SK-N-SH (cell line): ENCODE measurements around the gene TNPO2. TPM values are rescaled to one million over a fixed set of nuclear protein-coding genes. Genes with fewer than 3 reads are reported as not detected.
A peak's percentile ranks its signal among the peaks of the same experiment; 100 is the strongest.

Experiments used
- CTCF ChIA-PET: fragments of 300-600, 350-600 bp; formaldehyde crosslinking; extraction: SDS; loops from one replicate; lab custom pipeline; 2021; lab: Yijun Ruan, JAX
- POLR2A ChIA-PET: fragments of 350-600 bp; sonication (Branson Sonifier 250); formaldehyde crosslinking; extraction: SDS; loops from one replicate; lab custom pipeline; 2020; ENCODE audit warnings: antibody characterized with exemption, inconsistent platforms; lab: Yijun Ruan, JAX
- DNase-seq: peaks from one replicate; pipeline ENCODE4 v3.0.0; 2012
- H2AFZ ChIP-seq: fragments of 200-600 bp; sonication (generic); 2 replicates; pipeline ENCODE4 v1.8.1; 2016; ENCODE audit warnings: antibody characterized with exemption, mild to moderate bottlenecking, low read depth
- H3F3A ChIP-seq: fragments of 200-600 bp; sonication (generic); replicated peaks from 2 replicates; pipeline ENCODE3; 2016; ENCODE audit warnings: antibody characterized with exemption, mild to moderate bottlenecking; ENCODE audit not compliant: insufficient read depth
- H3K27ac ChIP-seq, 2 experiments: fragments of 200-500 bp in 1 of 2; fragments of 200-600 bp in 1 of 2; sonication (Bioruptor generic) in 1 of 2; sonication (generic), shearing (Covaris generic) in 1 of 2; 2 replicates each; pipeline versions ENCODE4 v1.5.1 to v1.6.1; 2014 to 2016; ENCODE audit warnings: low read depth in 2 of 2, inconsistent platforms in 1 of 2, low read length in 1 of 2, mild to moderate bottlenecking in 1 of 2, mixed read lengths in 1 of 2
- H3K27me3 ChIP-seq: fragments of 200-600 bp; sonication (generic), shearing (Covaris generic); 2 replicates; pipeline ENCODE4 v1.6.1; 2016; ENCODE audit warnings: mixed run types; ENCODE audit not compliant: insufficient read depth
- H3K36me3 ChIP-seq, 2 experiments: fragments of 200-500 bp in 1 of 2; fragments of 200-600 bp in 1 of 2; sonication (Bioruptor generic) in 1 of 2; sonication (generic) in 1 of 2; replicated peaks in 1 of 2; 2 replicates each; pipeline versions ENCODE3 to v1.5.1; 2014 to 2016; ENCODE audit warnings: low read length in 1 of 2, mild to moderate bottlenecking in 1 of 2; ENCODE audit not compliant: insufficient read depth in 2 of 2, control insufficient read depth in 1 of 2
- H3K4me1 ChIP-seq, 2 experiments: fragments of 200-500 bp in 1 of 2; fragments of 200-600 bp in 1 of 2; sonication (Bioruptor generic) in 1 of 2; sonication (generic), shearing (Covaris generic) in 1 of 2; 2 replicates each; pipeline versions ENCODE4 v1.5.1 to v1.6.1; 2014 to 2016; ENCODE audit warnings: low read depth in 1 of 2, low read length in 1 of 2, mixed run types in 1 of 2; ENCODE audit not compliant: insufficient read depth in 2 of 2, control insufficient read depth in 1 of 2
- H3K4me2 ChIP-seq: fragments of 200-600 bp; sonication (generic), shearing (Covaris generic); 2 replicates; pipeline ENCODE4 v1.6.1; 2017; ENCODE audit warnings: mixed run types
- H3K4me3 ChIP-seq, 2 experiments: fragments of 200-500 bp in 1 of 2; fragments of 200-600 bp in 1 of 2; sonication (Bioruptor generic) in 1 of 2; sonication (generic), shearing (Covaris generic) in 1 of 2; 2 replicates each; pipeline versions ENCODE4 v1.5.1 to v1.8.1; 2014 to 2016; ENCODE audit warnings: low read depth in 2 of 2, inconsistent platforms in 1 of 2, low read length in 1 of 2, mild to moderate bottlenecking in 1 of 2, mixed read lengths in 1 of 2, moderate library complexity in 1 of 2
- H3K79me2 ChIP-seq: fragments of 200-600 bp; sonication (generic); 2 replicates; pipeline ENCODE4 v1.8.1; 2017; ENCODE audit warnings: mild to moderate bottlenecking; ENCODE audit not compliant: insufficient read depth
- H3K9ac ChIP-seq: fragments of 200-600 bp; sonication (generic); 2 replicates; pipeline ENCODE4 v1.6.1; 2017; ENCODE audit warnings: mixed run types
- H3K9me2 ChIP-seq: fragments of 200-600 bp; sonication (generic); 2 replicates; pipeline ENCODE4 v1.6.1; 2017; ENCODE audit warnings: mixed run types
- H3K9me3 ChIP-seq: fragments of 200-600 bp; sonication (generic); 2 replicates; pipeline ENCODE4 v1.6.1; 2017; ENCODE audit warnings: mixed run types, mild to moderate bottlenecking, moderate library complexity
- H4K20me1 ChIP-seq: fragments of 200-600 bp; sonication (generic); 2 replicates; pipeline ENCODE4 v1.6.1; 2017; ENCODE audit warnings: mild to moderate bottlenecking, mixed run types; ENCODE audit not compliant: insufficient read depth
- FOSL2 ChIP-seq: IDR thresholded peaks from 2 replicates; pipeline ENCODE4 v1.4.0; 2012; ENCODE audit warnings: low read depth, mild to moderate bottlenecking, moderate library complexity, borderline replicate concordance
- IRF3 ChIP-seq: fragments of 150-350 bp; IDR thresholded peaks from 2 replicates; pipeline ENCODE4 v1.6.1; 2016; ENCODE audit warnings: mild to moderate bottlenecking, low read depth, low read length
- JUND ChIP-seq: IDR thresholded peaks from 2 replicates; pipeline ENCODE4 v1.4.0; 2012
- MEF2A ChIP-seq: IDR thresholded peaks from 2 replicates; pipeline ENCODE4 v1.4.0; 2012; ENCODE audit warnings: low read depth, borderline replicate concordance
- MXI1 ChIP-seq: IDR thresholded peaks from 2 replicates; pipeline ENCODE4 v1.6.1; 2012; ENCODE audit warnings: mild to moderate bottlenecking, low read depth, low read length, improper control_type of control experiment
- NRF1 ChIP-seq: IDR thresholded peaks from 2 replicates; pipeline ENCODE4 v1.6.1; 2012; ENCODE audit warnings: low read depth, mild to moderate bottlenecking, low read length
- PBX3 ChIP-seq: IDR thresholded peaks from 2 replicates; pipeline ENCODE4; 2012
- SMC3 ChIP-seq: IDR thresholded peaks from 2 replicates; pipeline ENCODE4 v1.6.1; 2012; ENCODE audit warnings: low read depth, low read length, improper control_type of control experiment
- TAF1 ChIP-seq: IDR thresholded peaks from 2 replicates; pipeline ENCODE4 v1.6.1; 2012; ENCODE audit warnings: low read depth, mild to moderate bottlenecking, low read length, moderate library complexity, borderline replicate concordance
- USF1 ChIP-seq: IDR thresholded peaks from 2 replicates; pipeline ENCODE4 v1.4.0; 2012; ENCODE audit warnings: low read depth, borderline replicate concordance
- WGBS: methylation state at CpG from one replicate; pipeline ENCODE4 v1.1.6; 2017; ENCODE audit warnings: low lambda C conversion rate; 5-methylcytosine and 5-hydroxymethylcytosine counted together
- polyA plus RNA-seq, 3 experiments: library from polyadenylated mRNA; depleted of rRNA; stranded (reverse); fragments of >200 nt; gene quantifications; 2 replicates each; pipeline ENCODE4 v1.2.3, GENCODE V29; 2012

TNPO2 gene
- polyA plus RNA-seq, 1 of the 3 experiments (the other 2 are of a cell fraction): 82.4 TPM

- peak overlapping the region; percentile 89 for H3K27ac ChIP-seq
- H3K4me3 ChIP-seq: peak overlapping the region; percentile 63 to 85
- peaks cover 8% of the 10 kb centered on the region for H3F3A ChIP-seq
- peak overlapping the region; percentile 95 for H3K9ac ChIP-seq
- peaks cover 74% of the 10 kb centered on the region for H3K79me2 ChIP-seq
- peak overlapping the region; percentile 99 for H3K4me2 ChIP-seq
- WGBS: 6% methylated on average over 28 of the region's 59 CpGs
- no peak for TF ChIP-seq JUND
- no peak for TF ChIP-seq TAF1
- TF ChIP-seq IRF3: no peak
- no peak for TF ChIP-seq SMC3
- TF ChIP-seq PBX3: no peak
- 0 out of 2 replicates have a peak, but pooled peaks have one; percentile 29 for TF ChIP-seq MXI1
- TF ChIP-seq NRF1: 0 out of 2 replicates have a peak, but pooled peaks have one; percentile 12
- DNase-seq: peak; percentile 62
- H3K9me3 ChIP-seq: no peaks in the 10 kb centered on the region
- ChIA-PET POLR2A (interaction anchor here (0.7 to 1.7 kb wide), 4 partner anchors 16 to 72 kb away, joined by 4 to 5 read pairs (median 4); partner anchors contain the start of genes FBXW9, GET3 and JUNB), CTCF (interaction anchor here (0.6 to 3.8 kb wide), 7 partner anchors 12 to 244 kb away, joined by 3 to 25 read pairs (median 8); partner anchors contain the start of genes GET3 and TRIR)
- peaks cover 7 to 8% of the 10 kb centered on the region in 2 experiments; a peak in 3 of 4 replicates for H3K4me1 ChIP-seq
- H3K36me3 ChIP-seq: peaks cover 14 to 20% of the 10 kb centered on the region in 2 experiments
- H3K27me3 ChIP-seq: no peaks in the 10 kb centered on the region
- H4K20me1 ChIP-seq: no peaks in the 10 kb centered on the region
- no peaks in the 10 kb centered on the region for H3K9me2 ChIP-seq
- no peak overlapping the region for H2AFZ ChIP-seq
Observed at GRCh38 chr19:12720851-12721655, 2.7 kb downstream of the TNPO2 start.

GRCh38 chr19:12720296-12720695 lies 3.4 kb downstream of the TNPO2 start:
- no peak for TF ChIP-seq MEF2A
- TF ChIP-seq TAF1: no peak
- no peak for TF ChIP-seq FOSL2
- no peak for TF ChIP-seq SMC3
- TF ChIP-seq USF1: no peak
- TF ChIP-seq JUND: no peak
- H3K36me3 ChIP-seq: peaks cover 18 to 20% of the 10 kb centered on the region in 2 experiments
- peak overlapping the region; percentile 63 to 85 for H3K4me3 ChIP-seq
- no peaks in the 10 kb centered on the region for H4K20me1 ChIP-seq
- peak overlapping the region; percentile 95 for H3K9ac ChIP-seq
- H3K27ac ChIP-seq: peak overlapping the region; percentile 89; a peak in 3 of 4 replicates
- H3K9me3 ChIP-seq: no peaks in the 10 kb centered on the region
- H2AFZ ChIP-seq: no peak overlapping the region
- WGBS: 94% methylated on average over 10 of the region's 10 CpGs
- ChIA-PET CTCF (interaction anchor here (1.4 to 3.7 kb wide), 3 partner anchors 38 to 156 kb away, joined by 3 to 25 read pairs (median 24); no protein-coding TSS in a partner anchor), POLR2A (no interaction called here)
- H3K79me2 ChIP-seq: peaks cover 79% of the 10 kb centered on the region
- peaks cover 8% of the 10 kb centered on the region for H3F3A ChIP-seq
- H3K9me2 ChIP-seq: no peaks in the 10 kb centered on the region
- H3K27me3 ChIP-seq: no peaks in the 10 kb centered on the region
- H3K4me2 ChIP-seq: peak overlapping the region; percentile 99
- peaks cover 7 to 8% of the 10 kb centered on the region in 2 experiments; a peak in 3 of 4 replicates for H3K4me1 ChIP-seq
- no peak for DNase-seq
